IPS DF 19.7 (cell line): ENCODE results near the gene PRPF19.

Experiments
- DNase-seq: peaks from one replicate; pipeline ENCODE4 v3.0.0-alpha.2; 2013; ENCODE audit warnings: low read depth, low spot score

PRPF19 gene

GRCh38 chr11:60905551-60906113 is 753 bp downstream of the PRPF19 start:
- no peak for DNase-seq

GRCh38 chr11:60905047-60905446 is 1.3 kb downstream of the PRPF19 start:
- no peak for DNase-seq

GRCh38 chr11:60902625-60903024 is 3.8 kb downstream of the PRPF19 start:
- no peak for DNase-seq

GRCh38 chr11:60900673-60901404 is 5.5 kb downstream of the PRPF19 start:
- DNase-seq = no peak

- no peak for DNase-seq
Measured at GRCh38 chr11:60899977-60900376, 6.4 kb downstream of the PRPF19 start.

GRCh38 chr11:60899046-60899936 is 7.1 kb downstream of the PRPF19 start:
- DNase-seq = no peak

GRCh38 chr11:60897496-60897895 is 8.9 kb downstream of the PRPF19 start:
- no peak for DNase-seq

GRCh38 chr11:60895687-60896086 is 10.7 kb downstream of the PRPF19 start:
- DNase-seq = no peak

- no peak for DNase-seq
Measured at GRCh38 chr11:60891103-60891741, 15.2 kb downstream of the PRPF19 start.

- DNase-seq = no peak
Measured at GRCh38 chr11:60890696-60891095, 15.7 kb downstream of the PRPF19 start.

GRCh38 chr11:60889869-60890311 is 16.5 kb downstream of the PRPF19 start:
- DNase-seq = no peak

GRCh38 chr11:60887556-60887955 is 18.8 kb downstream of the PRPF19 start:
- DNase-seq = no peak

- DNase-seq = no peak
Measured at GRCh38 chr11:60880643-60881282, 25.6 kb downstream of the PRPF19 start.

- no peak for DNase-seq
Measured at GRCh38 chr11:60879971-60880588, 26.3 kb downstream of the PRPF19 start.

- DNase-seq = no peak
Measured at GRCh38 chr11:60879104-60879503, 27.3 kb downstream of the PRPF19 start.

- DNase-seq = no peak
Measured at GRCh38 chr11:60878245-60879101, 27.9 kb downstream of the PRPF19 start.

- no peak for DNase-seq
Measured at GRCh38 chr11:60876168-60876485, 30.3 kb downstream of the PRPF19 start.

- DNase-seq = no peak
Measured at GRCh38 chr11:60875366-60876167, 30.8 kb downstream of the PRPF19 start.
